ENCODE measurements around the gene ZNF362. TPM values are rescaled to one million over a fixed set of nuclear protein-coding genes. Genes with fewer than 3 reads are reported as not detected.

ZNF362 gene
- total and polyA plus RNA-seq, 4 donors = 10.1 to 70.1 (median 46.4) TPM

GRCh38 chr1:33320619-33321165 lies 64.4 kb downstream of the ZNF362 start, which contains the start of gene A3GALT2:
Gene A3GALT2 (minus strand): TSS chr1:33321098. CDS start chr1:33321098, 0 bp downstream.
- DNase-seq (ENCODE audit: low read depth in 4 of 6, low spot score in 6 of 6) = no peak
- no peak within 1 kb of the TSS for H3K4me3 ChIP-seq (ENCODE audit: low read depth, low read length)
- 80% methylated on average over 4 of the region's 8 CpGs for WGBS (ENCODE audit: insufficient coverage)
- H3K9me3 ChIP-seq (ENCODE audit: control insufficient read depth, insufficient read depth, low read length) = no peaks in the 10 kb centered on the region
- H3K36me3 ChIP-seq (ENCODE audit: control insufficient read depth, insufficient read depth, low read length) = peaks cover 35% of the 10 kb centered on the region
- H3K27ac ChIP-seq (ENCODE audit: low read depth, low read length) = no peak within 1 kb of the TSS
- no peaks in the 10 kb centered on the region for H3K27me3 ChIP-seq (ENCODE audit: control insufficient read depth, insufficient read depth, low read length)
- peaks cover 15% of the 10 kb centered on the region for H3K4me1 ChIP-seq (ENCODE audit: control insufficient read depth, insufficient read depth, low read length)

- no peak for DNase-seq (ENCODE audit: low read depth in 4 of 6, low spot score in 6 of 6)
- Histone ChIP-seq H3K9me3 (ENCODE audit: control insufficient read depth, insufficient read depth, low read length) (no peaks in the 10 kb centered on the region), H3K27ac (ENCODE audit: low read depth, low read length) (no peak overlapping the region), H3K36me3 (ENCODE audit: control insufficient read depth, insufficient read depth, low read length) (peaks cover 37% of the 10 kb centered on the region), H3K4me3 (ENCODE audit: low read depth, low read length) (no peak overlapping the region), H3K27me3 (ENCODE audit: control insufficient read depth, insufficient read depth, low read length) (no peaks in the 10 kb centered on the region), H3K4me1 (ENCODE audit: control insufficient read depth, insufficient read depth, low read length) (peaks cover 15% of the 10 kb centered on the region)
- WGBS (ENCODE audit: insufficient coverage) = 81% methylated on average over 3 of the region's 5 CpGs
These were observed 64.9 kb downstream of the ZNF362 start for GRCh38 chr1:33321178-33321577.

GRCh38 chr1:33322109-33322508 lies 65.8 kb downstream of the ZNF362 start:
- WGBS (ENCODE audit: insufficient coverage) = 80% methylated on average over 6 of the region's 6 CpGs
- Histone ChIP-seq H3K27ac (ENCODE audit: low read depth, low read length) (no peak overlapping the region), H3K27me3 (ENCODE audit: control insufficient read depth, insufficient read depth, low read length) (no peaks in the 10 kb centered on the region), H3K36me3 (ENCODE audit: control insufficient read depth, insufficient read depth, low read length) (peaks cover 44% of the 10 kb centered on the region), H3K9me3 (ENCODE audit: control insufficient read depth, insufficient read depth, low read length) (no peaks in the 10 kb centered on the region), H3K4me1 (ENCODE audit: control insufficient read depth, insufficient read depth, low read length) (peaks cover 15% of the 10 kb centered on the region), H3K4me3 (ENCODE audit: low read depth, low read length) (no peak overlapping the region)
- no peak for DNase-seq (ENCODE audit: low read depth in 4 of 6, low spot score in 6 of 6)

- H3K36me3 ChIP-seq (ENCODE audit: control insufficient read depth, insufficient read depth, low read length) = peaks cover 51% of the 10 kb centered on the region
- DNase-seq (ENCODE audit: low read depth in 4 of 6, low spot score in 6 of 6) = no peak
- no peaks in the 10 kb centered on the region for H3K9me3 ChIP-seq (ENCODE audit: control insufficient read depth, insufficient read depth, low read length)
- H3K4me1 ChIP-seq (ENCODE audit: control insufficient read depth, insufficient read depth, low read length) = peaks cover 15% of the 10 kb centered on the region
- no peak overlapping the region for H3K27ac ChIP-seq (ENCODE audit: low read depth, low read length)
- no peaks in the 10 kb centered on the region for H3K27me3 ChIP-seq (ENCODE audit: control insufficient read depth, insufficient read depth, low read length)
- no peak overlapping the region for H3K4me3 ChIP-seq (ENCODE audit: low read depth, low read length)
- WGBS (ENCODE audit: insufficient coverage) = 90% methylated on average over 8 of the region's 10 CpGs
These were observed 66.7 kb downstream of the ZNF362 start for GRCh38 chr1:33322870-33323585.

GRCh38 chr1:33323663-33324477 lies 67.6 kb downstream of the ZNF362 start:
- 82% methylated on average over 6 of the region's 14 CpGs for WGBS (ENCODE audit: insufficient coverage)
- no peak overlapping the region for H3K4me3 ChIP-seq (ENCODE audit: low read depth, low read length)
- no peaks in the 10 kb centered on the region for H3K27me3 ChIP-seq (ENCODE audit: control insufficient read depth, insufficient read depth, low read length)
- no peak overlapping the region for H3K27ac ChIP-seq (ENCODE audit: low read depth, low read length)
- H3K4me1 ChIP-seq (ENCODE audit: control insufficient read depth, insufficient read depth, low read length) = peaks cover 15% of the 10 kb centered on the region
- H3K36me3 ChIP-seq (ENCODE audit: control insufficient read depth, insufficient read depth, low read length) = peaks cover 59% of the 10 kb centered on the region
- DNase-seq (ENCODE audit: low read depth in 4 of 6, low spot score in 6 of 6) = no peak
- H3K9me3 ChIP-seq (ENCODE audit: control insufficient read depth, insufficient read depth, low read length) = no peaks in the 10 kb centered on the region

- no peak for DNase-seq (ENCODE audit: low read depth in 4 of 6, low spot score in 6 of 6)
- no peaks in the 10 kb centered on the region for H3K9me3 ChIP-seq (ENCODE audit: control insufficient read depth, insufficient read depth, low read length)
- H3K27me3 ChIP-seq (ENCODE audit: control insufficient read depth, insufficient read depth, low read length) = no peaks in the 10 kb centered on the region
- H3K4me1 ChIP-seq (ENCODE audit: control insufficient read depth, insufficient read depth, low read length) = peaks cover 15% of the 10 kb centered on the region
- no peak overlapping the region for H3K27ac ChIP-seq (ENCODE audit: low read depth, low read length)
- peaks cover 68% of the 10 kb centered on the region for H3K36me3 ChIP-seq (ENCODE audit: control insufficient read depth, insufficient read depth, low read length)
- no peak overlapping the region for H3K4me3 ChIP-seq (ENCODE audit: low read depth, low read length)
- WGBS (ENCODE audit: insufficient coverage) = 76% methylated on average over 21 of the region's 22 CpGs
These were observed 68.6 kb downstream of the ZNF362 start for GRCh38 chr1:33324677-33325575.

- no peaks in the 10 kb centered on the region for H3K9me3 ChIP-seq (ENCODE audit: control insufficient read depth, insufficient read depth, low read length)
- no CpG with 5 or more reads among the region's 9 CpGs for WGBS (ENCODE audit: insufficient coverage)
- peaks cover 20% of the 10 kb centered on the region for H3K4me1 ChIP-seq (ENCODE audit: control insufficient read depth, insufficient read depth, low read length)
- peaks cover 85% of the 10 kb centered on the region for H3K36me3 ChIP-seq (ENCODE audit: control insufficient read depth, insufficient read depth, low read length)
- no peak overlapping the region for H3K4me3 ChIP-seq (ENCODE audit: low read depth, low read length)
- H3K27ac ChIP-seq (ENCODE audit: low read depth, low read length) = no peak overlapping the region
- no peaks in the 10 kb centered on the region for H3K27me3 ChIP-seq (ENCODE audit: control insufficient read depth, insufficient read depth, low read length)
- DNase-seq (ENCODE audit: low read depth in 4 of 6, low spot score in 6 of 6) = no peak
These were observed 70.5 kb downstream of the ZNF362 start for GRCh38 chr1:33326785-33327184.

- DNase-seq (ENCODE audit: low read depth in 4 of 6, low spot score in 6 of 6) = peak in 2 of 6 donors; percentile 47 to 50
- no peak overlapping the region for H3K4me3 ChIP-seq (ENCODE audit: low read depth, low read length)
- no peak overlapping the region for H3K27ac ChIP-seq (ENCODE audit: low read depth, low read length)
- no peaks in the 10 kb centered on the region for H3K27me3 ChIP-seq (ENCODE audit: control insufficient read depth, insufficient read depth, low read length)
- H3K36me3 ChIP-seq (ENCODE audit: control insufficient read depth, insufficient read depth, low read length) = peaks cover 91% of the 10 kb centered on the region
- whole genome bisulfite sequencing (ENCODE audit: insufficient coverage) = 62% methylated on average over 6 of the region's 9 CpGs
- peaks cover 30% of the 10 kb centered on the region for H3K4me1 ChIP-seq (ENCODE audit: control insufficient read depth, insufficient read depth, low read length)
- no peaks in the 10 kb centered on the region for H3K9me3 ChIP-seq (ENCODE audit: control insufficient read depth, insufficient read depth, low read length)
These were observed 71.5 kb downstream of the ZNF362 start for GRCh38 chr1:33327587-33328325.
